A673 (cell line): ENCODE data around the gene EXOC3.

ENCODE experiments used
- CTCF ChIP-seq: fragments of 300-800, 200-600 bp; sonication (generic); conservative IDR thresholded peaks from 2 replicates; pipeline ENCODE4 v1.5.1; 2017; ENCODE audit warnings: low read depth, mild to moderate bottlenecking, antibody characterized with exemption, low read length, moderate library complexity, mixed read lengths
- EZH2 ChIP-seq: fragments of 200-600 bp; sonication (generic); IDR thresholded peaks from 2 replicates; pipeline ENCODE4 v1.6.1; 2017; ENCODE audit warnings: borderline replicate concordance, low read depth, mild to moderate bottlenecking, mixed read lengths, antibody characterized with exemption, low read length; ENCODE audit not compliant: poor library complexity, severe bottlenecking

GRCh38 chr5:493758-494157 is 50.8 kb downstream of the EXOC3 start:
- TF ChIP-seq CTCF (no peak), EZH2 (no peak)
